GM19238 (cell line): ENCODE data around the gene ACAT1.
"Not testable (repeated sequence)": the region's sequence is repeated elsewhere in the genome, so short reads cannot be mapped to it uniquely, and the experiment has no call there.

Experiments used
- DNase-seq: peaks from one replicate; pipeline ENCODE4 v3.0.0; 2011; ENCODE audit warnings: low spot score; ENCODE audit not compliant: insufficient read length

The ACAT1 gene

GRCh38 chr11:108121274-108122155 is at the start of gene ACAT1:
TSS of gene ACAT1 (plus strand) at chr11:108121567. CDS start at chr11:108121607, 40 bp downstream.
- peak; percentile 80 for DNase-seq

- DNase-seq = no peak
Measured at GRCh38 chr11:108084811-108085210, 36.6 kb upstream of the ACAT1 start.

GRCh38 chr11:108085672-108086071 is 35.7 kb upstream of the ACAT1 start:
- no peak for DNase-seq

GRCh38 chr11:108092134-108092533 is 29.2 kb upstream of the ACAT1 start:
- DNase-seq = no peak

- DNase-seq = no peak
Measured at GRCh38 chr11:108093128-108093904, 28.1 kb upstream of the ACAT1 start.

GRCh38 chr11:108097179-108097578 is 24.2 kb upstream of the ACAT1 start:
- no peak for DNase-seq

GRCh38 chr11:108101090-108101775 is 20.1 kb upstream of the ACAT1 start:
- DNase-seq = no peak

GRCh38 chr11:108111126-108111525 is 10.2 kb upstream of the ACAT1 start:
- DNase-seq = no peak

GRCh38 chr11:108112057-108112456 is 9.3 kb upstream of the ACAT1 start:
- DNase-seq = no peak

- no peak for DNase-seq
Measured at GRCh38 chr11:108115500-108116140, 5.7 kb upstream of the ACAT1 start.

GRCh38 chr11:108117746-108118371 is 3.5 kb upstream of the ACAT1 start:
- no peak for DNase-seq

GRCh38 chr11:108120936-108121273 is 462 bp upstream of the ACAT1 start:
- not testable (repeated sequence) for DNase-seq

GRCh38 chr11:108122166-108122628 is 830 bp downstream of the ACAT1 start:
- no peak for DNase-seq

- DNase-seq = no peak
Measured at GRCh38 chr11:108125096-108125495, 3.7 kb downstream of the ACAT1 start.

GRCh38 chr11:108128772-108129171 is 7.4 kb downstream of the ACAT1 start:
- DNase-seq = no peak

GRCh38 chr11:108131993-108132392 is 10.6 kb downstream of the ACAT1 start:
- no peak for DNase-seq

- not testable (repeated sequence) for DNase-seq
Measured at GRCh38 chr11:108132993-108133538, 11.7 kb downstream of the ACAT1 start.

GRCh38 chr11:108135845-108136544 is 14.6 kb downstream of the ACAT1 start:
- no peak for DNase-seq

GRCh38 chr11:108137212-108137611 is 15.8 kb downstream of the ACAT1 start:
- no peak for DNase-seq

GRCh38 chr11:108142304-108142703 is 20.9 kb downstream of the ACAT1 start:
- no peak for DNase-seq
